Panc1 (cell line): ENCODE data around the gene LY6G6F. TPM values are rescaled to one million over a fixed set of nuclear protein-coding genes. Genes with fewer than 3 reads are reported as not detected.

ENCODE experiments used
- ATAC-seq: fragments of 200-7000 bp; cut with Tn5 transposase; 2 replicates; pipeline ENCODE4 v1.9.1; 2020; ENCODE audit warnings: mild to moderate bottlenecking, moderate library complexity
- BruUV-seq: library from RNA; stranded (reverse); fragments of 400-500 nt; replicated peaks from 2 replicates; lab custom pipeline; 2021; lab: Mats Ljungman, UMichigan
- CTCF ChIA-PET: fragments of 300-600 bp; sonication (Branson Sonifier 250); formaldehyde crosslinking; loops from one replicate; lab custom pipeline; 2022; ENCODE audit warnings: antibody characterized with exemption; lab: Charles Lee
- POLR2A ChIA-PET: fragments of 300-600 bp; sonication (Branson Sonifier 250); formaldehyde crosslinking; loops from one replicate; lab custom pipeline; 2022; ENCODE audit warnings: antibody characterized with exemption; lab: Charles Lee
- DNase-seq: peaks from one replicate; pipeline ENCODE4 v3.0.0-alpha.2; 2010; ENCODE audit warnings: low read depth, low spot score
- H3K27ac ChIP-seq: 2 replicates; pipeline ENCODE4 v1.5.1; 2011; ENCODE audit warnings: mild to moderate bottlenecking, low read length, inconsistent platforms
- H3K27me3 ChIP-seq: fragments of 200-500 bp; sonication (Bioruptor generic); 2 replicates; pipeline ENCODE4 v1.6.0; 2014; ENCODE audit warnings: low read length, inconsistent platforms; ENCODE audit not compliant: control insufficient read depth, insufficient read depth
- H3K36me3 ChIP-seq: fragments of 200-500 bp; sonication (Bioruptor generic); 2 replicates; pipeline ENCODE4 v1.5.1; 2014; ENCODE audit warnings: inconsistent platforms, mild to moderate bottlenecking, low read length, moderate library complexity; ENCODE audit not compliant: control insufficient read depth, insufficient read depth
- H3K4me1 ChIP-seq: 2 replicates; pipeline ENCODE4 v1.5.1; 2011; ENCODE audit warnings: inconsistent platforms, mild to moderate bottlenecking, low read length, moderate library complexity; ENCODE audit not compliant: control insufficient read depth, insufficient read depth
- H3K4me3 ChIP-seq, 2 experiments: 2 replicates each; pipeline ENCODE4 v1.5.1; 2011 to 2012; ENCODE audit warnings: low read depth in 2 of 2, low read length in 2 of 2, mild to moderate bottlenecking in 2 of 2, inconsistent platforms in 1 of 2, moderate library complexity in 1 of 2
- H3K9me3 ChIP-seq: fragments of 200-500 bp; sonication (Bioruptor generic); 2 replicates; pipeline ENCODE4 v1.5.1; 2014; ENCODE audit warnings: low read depth, mild to moderate bottlenecking, inconsistent platforms, low read length, moderate library complexity; ENCODE audit not compliant: control insufficient read depth, insufficient read depth
- POLR2AphosphoS5 ChIP-seq: IDR thresholded peaks from 2 replicates; pipeline ENCODE4 v1.6.1; 2012; ENCODE audit warnings: mild to moderate bottlenecking, low read depth, low read length, moderate library complexity
- SIN3A ChIP-seq: IDR thresholded peaks from 2 replicates; pipeline ENCODE4 v1.6.1; 2012; ENCODE audit warnings: low read depth, mild to moderate bottlenecking, low read length, moderate library complexity, borderline replicate concordance; ENCODE audit not compliant: insufficient read depth
- TCF7L2 ChIP-seq: IDR thresholded peaks from 2 replicates; pipeline ENCODE4 v1.6.1; 2011; ENCODE audit warnings: mild to moderate bottlenecking, low read depth, low read length, inconsistent platforms
- in situ Hi-C: cut with HindIII; loops from 2 replicates; pipeline ENCODE4 v1.10.0; 2016; ENCODE audit warnings: low sequenced_read_pairs, low pct_unique_long_range_greater_than_20kb
- intact Hi-C: fragments of 100-400 bp; cut with micrococcal nuclease; formaldehyde crosslinking; loops from one replicate; pipeline ENCODE4 v1.10.0; 2022; ENCODE audit not compliant: unreplicated experiment
- total RNA-seq: library from RNA; stranded (reverse); gene quantifications from one replicate; pipeline ENCODE4 v1.2.1, GENCODE V29; 2021; ENCODE audit not compliant: unreplicated experiment
- TF ChIP-seq, protein P1 (sequence below), 2 experiments: IDR thresholded peaks; 2 replicates each; pipeline ENCODE4 v1.6.1; 2011 to 2012; ENCODE audit warnings: low read depth in 2 of 2, control low read depth in 1 of 2, low read length in 1 of 2, mild to moderate bottlenecking in 1 of 2, moderate library complexity in 1 of 2; ENCODE audit not compliant: insufficient read depth in 1 of 2
- TF ChIP-seq, protein P2 (sequence below): fragments of 450-650 bp; IDR thresholded peaks from 2 replicates; pipeline ENCODE4 v1.5.1; 2017; ENCODE audit warnings: mild to moderate bottlenecking

Gene LY6G6F
- total RNA-seq, 1 experiment from 2014 or later, result not detected

DNA sequence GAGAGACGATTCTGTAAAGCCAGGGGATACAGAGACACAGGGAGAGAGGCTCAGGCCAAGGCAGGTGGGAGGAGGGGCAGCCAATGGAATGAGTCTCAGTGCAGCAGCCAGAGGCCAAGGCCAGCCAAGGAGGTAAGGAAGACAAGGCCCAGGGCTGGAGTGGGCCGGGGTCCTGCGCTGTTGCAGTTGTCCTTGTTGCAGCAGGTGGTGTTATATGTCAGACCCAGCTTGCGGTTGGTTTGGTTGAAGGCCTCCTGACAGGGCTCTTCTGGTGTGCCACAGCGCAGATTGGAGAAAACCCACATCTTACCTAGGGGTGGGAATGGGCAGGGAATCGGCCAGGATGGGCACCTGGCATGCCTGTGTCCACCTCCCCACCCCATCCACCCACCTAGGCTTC is 12.3 kb downstream of the LY6G6F start:
- no peaks in the 10 kb centered on the region for H3K9me3 ChIP-seq
- no peak overlapping the region for H3K4me3 ChIP-seq
- ChIA-PET CTCF (no interaction called here), POLR2A (interaction anchor here (0.6 kb wide), 1 partner anchor 15 kb away, joined by 3 read pairs; no protein-coding TSS in a partner anchor)
- H3K4me1 ChIP-seq, result no peaks in the 10 kb centered on the region
- H3K27ac ChIP-seq, result no peak overlapping the region
- BruUV-seq, result no TSS peak
- no peaks in the 10 kb centered on the region for H3K27me3 ChIP-seq
- ATAC-seq, result no peak
- TF ChIP-seq, protein P1, sequence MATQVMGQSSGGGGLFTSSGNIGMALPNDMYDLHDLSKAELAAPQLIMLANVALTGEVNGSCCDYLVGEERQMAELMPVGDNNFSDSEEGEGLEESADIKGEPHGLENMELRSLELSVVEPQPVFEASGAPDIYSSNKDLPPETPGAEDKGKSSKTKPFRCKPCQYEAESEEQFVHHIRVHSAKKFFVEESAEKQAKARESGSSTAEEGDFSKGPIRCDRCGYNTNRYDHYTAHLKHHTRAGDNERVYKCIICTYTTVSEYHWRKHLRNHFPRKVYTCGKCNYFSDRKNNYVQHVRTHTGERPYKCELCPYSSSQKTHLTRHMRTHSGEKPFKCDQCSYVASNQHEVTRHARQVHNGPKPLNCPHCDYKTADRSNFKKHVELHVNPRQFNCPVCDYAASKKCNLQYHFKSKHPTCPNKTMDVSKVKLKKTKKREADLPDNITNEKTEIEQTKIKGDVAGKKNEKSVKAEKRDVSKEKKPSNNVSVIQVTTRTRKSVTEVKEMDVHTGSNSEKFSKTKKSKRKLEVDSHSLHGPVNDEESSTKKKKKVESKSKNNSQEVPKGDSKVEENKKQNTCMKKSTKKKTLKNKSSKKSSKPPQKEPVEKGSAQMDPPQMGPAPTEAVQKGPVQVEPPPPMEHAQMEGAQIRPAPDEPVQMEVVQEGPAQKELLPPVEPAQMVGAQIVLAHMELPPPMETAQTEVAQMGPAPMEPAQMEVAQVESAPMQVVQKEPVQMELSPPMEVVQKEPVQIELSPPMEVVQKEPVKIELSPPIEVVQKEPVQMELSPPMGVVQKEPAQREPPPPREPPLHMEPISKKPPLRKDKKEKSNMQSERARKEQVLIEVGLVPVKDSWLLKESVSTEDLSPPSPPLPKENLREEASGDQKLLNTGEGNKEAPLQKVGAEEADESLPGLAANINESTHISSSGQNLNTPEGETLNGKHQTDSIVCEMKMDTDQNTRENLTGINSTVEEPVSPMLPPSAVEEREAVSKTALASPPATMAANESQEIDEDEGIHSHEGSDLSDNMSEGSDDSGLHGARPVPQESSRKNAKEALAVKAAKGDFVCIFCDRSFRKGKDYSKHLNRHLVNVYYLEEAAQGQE (IDR thresholded peaks at IDR 0.05; ENCODE audit: insufficient read depth in 1 of 2, low read depth in 2 of 2, low read length in 1 of 2), result no peak
- no peak for TF ChIP-seq SIN3A
- TF ChIP-seq TCF7L2, result no peak
- in situ Hi-C loops (no loop called here), intact Hi-C loops (no loop called here)
- H3K36me3 ChIP-seq, result no peaks in the 10 kb centered on the region
- no peak for DNase-seq

DNA sequence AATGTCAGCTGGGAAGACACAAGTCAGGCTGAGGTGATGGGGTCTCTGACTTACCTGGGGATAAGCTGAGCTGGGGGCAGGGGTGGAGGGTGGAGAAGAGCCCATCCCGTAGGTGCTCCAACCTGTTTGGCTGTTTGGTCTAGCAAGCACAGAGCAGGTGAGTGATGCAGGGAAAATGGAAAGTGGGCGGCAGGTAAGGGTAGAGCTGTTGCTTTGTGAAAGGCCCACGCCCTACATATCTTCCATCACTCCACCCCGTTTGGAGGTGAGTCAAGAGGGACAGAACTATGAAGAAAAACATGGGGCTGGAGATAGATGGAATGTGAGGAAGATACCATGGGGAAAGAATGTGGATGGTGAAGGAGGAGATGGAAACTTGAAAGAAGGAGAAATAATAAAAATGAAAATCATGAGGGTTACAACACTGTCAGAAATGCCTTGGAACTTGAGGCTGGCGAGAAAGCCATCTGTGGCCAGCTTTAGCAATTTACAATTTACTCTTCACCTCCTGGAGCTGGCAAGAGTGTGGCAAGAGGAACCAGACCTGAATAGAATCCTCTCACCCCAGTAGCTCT is 13.6 kb downstream of the LY6G6F start:
- ChIA-PET POLR2A (interaction anchor here (0.6 kb wide), 1 partner anchor 107 kb away, joined by 3 read pairs; the partner anchor contains the start of gene HSPA1B), CTCF (no interaction called here)
- Histone ChIP-seq H3K4me1 (no peaks in the 10 kb centered on the region), H3K9me3 (no peaks in the 10 kb centered on the region), H3K36me3 (no peaks in the 10 kb centered on the region), H3K4me3 (no peak overlapping the region), H3K27me3 (no peaks in the 10 kb centered on the region), H3K27ac (no peak overlapping the region)
- BruUV-seq, result no TSS peak
- intact Hi-C loops (no loop called here), in situ Hi-C loops (no loop called here)
- TF ChIP-seq, protein P2, sequence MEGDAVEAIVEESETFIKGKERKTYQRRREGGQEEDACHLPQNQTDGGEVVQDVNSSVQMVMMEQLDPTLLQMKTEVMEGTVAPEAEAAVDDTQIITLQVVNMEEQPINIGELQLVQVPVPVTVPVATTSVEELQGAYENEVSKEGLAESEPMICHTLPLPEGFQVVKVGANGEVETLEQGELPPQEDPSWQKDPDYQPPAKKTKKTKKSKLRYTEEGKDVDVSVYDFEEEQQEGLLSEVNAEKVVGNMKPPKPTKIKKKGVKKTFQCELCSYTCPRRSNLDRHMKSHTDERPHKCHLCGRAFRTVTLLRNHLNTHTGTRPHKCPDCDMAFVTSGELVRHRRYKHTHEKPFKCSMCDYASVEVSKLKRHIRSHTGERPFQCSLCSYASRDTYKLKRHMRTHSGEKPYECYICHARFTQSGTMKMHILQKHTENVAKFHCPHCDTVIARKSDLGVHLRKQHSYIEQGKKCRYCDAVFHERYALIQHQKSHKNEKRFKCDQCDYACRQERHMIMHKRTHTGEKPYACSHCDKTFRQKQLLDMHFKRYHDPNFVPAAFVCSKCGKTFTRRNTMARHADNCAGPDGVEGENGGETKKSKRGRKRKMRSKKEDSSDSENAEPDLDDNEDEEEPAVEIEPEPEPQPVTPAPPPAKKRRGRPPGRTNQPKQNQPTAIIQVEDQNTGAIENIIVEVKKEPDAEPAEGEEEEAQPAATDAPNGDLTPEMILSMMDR, result no peak
- TF ChIP-seq TCF7L2 (no peak), POLR2AphosphoS5 (no peak), SIN3A (no peak)
- TF ChIP-seq, protein P1 (IDR thresholded peaks at IDR 0.05; ENCODE audit: insufficient read depth in 1 of 2, low read depth in 2 of 2, low read length in 1 of 2), result no peak
- no peak for ATAC-seq
- no peak for DNase-seq
